ENCODE measurements around the gene SRPK2. TPM values are rescaled to one million over a fixed set of nuclear protein-coding genes. Genes with fewer than 3 reads are reported as not detected.
A peak's percentile ranks its signal among the peaks of the same experiment; 100 is the strongest.
"Not testable (repeated sequence)": the region's sequence is repeated elsewhere in the genome, so short reads cannot be mapped to it uniquely, and the experiment has no call there.

Gene SRPK2
- total and polyA plus RNA-seq, 12 donors = 10.5 to 40.4 (median 35.1) TPM

- Histone ChIP-seq H3K4me1 (peaks cover 0 to 14% (median 6%) of the 10 kb centered on the region in 9 donors), H3K27me3 (no peaks in the 10 kb centered on the region), H3K27ac (no peak overlapping the region), H3K36me3 (no peaks in the 10 kb centered on the region), H3K4me3 (no peak overlapping the region), H3K9me3 (no peaks in the 10 kb centered on the region)
- TF ChIP-seq, protein P1, sequence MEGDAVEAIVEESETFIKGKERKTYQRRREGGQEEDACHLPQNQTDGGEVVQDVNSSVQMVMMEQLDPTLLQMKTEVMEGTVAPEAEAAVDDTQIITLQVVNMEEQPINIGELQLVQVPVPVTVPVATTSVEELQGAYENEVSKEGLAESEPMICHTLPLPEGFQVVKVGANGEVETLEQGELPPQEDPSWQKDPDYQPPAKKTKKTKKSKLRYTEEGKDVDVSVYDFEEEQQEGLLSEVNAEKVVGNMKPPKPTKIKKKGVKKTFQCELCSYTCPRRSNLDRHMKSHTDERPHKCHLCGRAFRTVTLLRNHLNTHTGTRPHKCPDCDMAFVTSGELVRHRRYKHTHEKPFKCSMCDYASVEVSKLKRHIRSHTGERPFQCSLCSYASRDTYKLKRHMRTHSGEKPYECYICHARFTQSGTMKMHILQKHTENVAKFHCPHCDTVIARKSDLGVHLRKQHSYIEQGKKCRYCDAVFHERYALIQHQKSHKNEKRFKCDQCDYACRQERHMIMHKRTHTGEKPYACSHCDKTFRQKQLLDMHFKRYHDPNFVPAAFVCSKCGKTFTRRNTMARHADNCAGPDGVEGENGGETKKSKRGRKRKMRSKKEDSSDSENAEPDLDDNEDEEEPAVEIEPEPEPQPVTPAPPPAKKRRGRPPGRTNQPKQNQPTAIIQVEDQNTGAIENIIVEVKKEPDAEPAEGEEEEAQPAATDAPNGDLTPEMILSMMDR (IDR thresholded peaks at IDR 0.05) = no peak
- ATAC-seq (peak in 7 of 8 donors; percentile 34 to 84 (median 73)), DNase-seq (peak; percentile 20 to 23)
- intact Hi-C loops (cut with DNase I) = loop anchor here in 6 of 10 donors (5.0 to 10.0 kb wide), 5 partner anchors 183 to 413 kb away; no protein-coding TSS in a partner anchor
- WGBS, 2 donors = 64 to 65% methylated on average over 4 of the region's 4 CpGs
Measured at GRCh38 chr7:105337529-105337928, 51.2 kb downstream of the SRPK2 start.

DNA sequence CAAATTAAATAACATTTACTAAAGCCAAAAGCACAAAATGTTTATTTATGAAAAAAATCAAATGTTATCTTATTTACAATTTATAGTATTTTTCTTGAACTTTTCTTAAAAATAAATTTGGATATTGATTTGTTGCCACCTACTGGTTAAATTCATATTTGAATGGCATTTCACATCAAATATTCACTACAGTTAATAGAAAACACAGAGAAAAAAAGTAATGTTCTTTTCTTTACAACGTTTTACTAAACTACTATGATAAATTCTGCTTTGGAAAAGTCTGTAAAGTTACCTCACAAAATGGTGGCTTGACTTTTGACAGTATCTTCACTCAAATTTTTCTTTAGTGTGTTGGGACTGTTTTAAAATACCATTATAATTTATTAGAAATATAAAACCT, 52.7 kb downstream of the SRPK2 start:
- WGBS, 2 donors = 38 to 49% methylated on average over 1 of the region's 1 CpG
- H3K36me3 ChIP-seq = no peaks in the 10 kb centered on the region
- intact Hi-C loops (cut with DNase I) = loop anchor here in 6 of 10 donors (5.0 to 10.0 kb wide), 5 partner anchors 181 to 411 kb away; no protein-coding TSS in a partner anchor
- no peak for ATAC-seq
- TF ChIP-seq, protein P1 (IDR thresholded peaks at IDR 0.05) = peak; percentile 22 to 66 (median 50)
- H3K4me3 ChIP-seq = no peak overlapping the region
- peaks cover 0 to 18% (median 6%) of the 10 kb centered on the region in 9 donors for H3K4me1 ChIP-seq
- DNase-seq = no peak
- no peak overlapping the region for H3K27ac ChIP-seq
- H3K9me3 ChIP-seq = no peaks in the 10 kb centered on the region
- H3K27me3 ChIP-seq = no peaks in the 10 kb centered on the region

DNA sequence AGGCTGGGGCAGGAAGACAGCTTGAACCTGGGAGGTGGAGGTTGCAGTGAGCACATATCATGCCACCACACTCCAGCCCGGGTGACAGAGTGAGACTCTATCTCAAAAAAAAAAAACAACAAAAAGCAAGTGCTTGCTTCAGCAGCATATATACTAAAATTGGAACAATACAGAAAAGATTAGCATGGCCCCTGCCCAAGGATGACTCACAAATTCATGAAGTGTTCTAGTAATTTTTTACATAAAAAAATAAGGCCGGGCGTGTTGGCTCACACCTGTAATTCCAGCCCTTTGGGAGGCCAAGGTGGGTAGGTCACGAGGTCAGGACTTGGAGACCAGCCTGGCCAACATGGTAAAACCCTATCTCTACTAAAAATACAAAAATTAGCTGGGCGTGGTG, 56.1 kb downstream of the SRPK2 start:
- intact Hi-C loops (cut with DNase I) = loop anchor here in 6 of 10 donors (10.0 kb wide), 4 partner anchors 178 to 408 kb away; no protein-coding TSS in a partner anchor
- H3K4me1 ChIP-seq, H3K36me3 ChIP-seq, ATAC-seq, H3K4me3 ChIP-seq, H3K27ac ChIP-seq, H3K27me3 ChIP-seq, H3K9me3 ChIP-seq, DNase-seq: not testable (repeated sequence)
- 69 to 75% methylated on average over 5 of the region's 5 CpGs for WGBS, 2 donors

DNA sequence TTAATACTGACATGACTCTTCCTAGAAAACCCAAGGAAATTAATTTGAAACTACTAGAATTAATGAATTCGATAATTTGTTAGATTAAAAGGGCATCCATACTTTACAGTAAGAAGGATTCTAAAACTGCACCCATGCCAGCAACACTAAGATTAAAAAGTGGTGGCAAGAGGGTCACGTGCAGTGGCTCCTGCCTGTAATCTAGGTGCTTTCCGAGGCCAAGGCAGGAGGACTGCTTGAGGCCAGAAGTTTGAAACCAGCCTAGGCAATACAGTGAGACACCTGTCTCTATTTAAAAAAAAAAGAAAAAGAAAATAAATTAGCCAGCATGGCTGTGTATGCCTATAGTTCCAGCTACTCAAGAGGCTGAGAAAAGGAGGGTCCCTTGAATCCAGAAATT, 58.2 kb downstream of the SRPK2 start:
- no peak for DNase-seq
- Histone ChIP-seq H3K4me1 (peaks cover 0 to 13% (median 0%) of the 10 kb centered on the region in 9 donors), H3K36me3 (no peaks in the 10 kb centered on the region), H3K4me3 (no peak overlapping the region), H3K27ac (no peak overlapping the region), H3K27me3 (no peaks in the 10 kb centered on the region), H3K9me3 (no peaks in the 10 kb centered on the region)
- TF ChIP-seq, protein P1 (IDR thresholded peaks at IDR 0.05) = no peak
- intact Hi-C loops (cut with DNase I) = loop anchor here in 6 of 10 donors (10.0 kb wide), 4 partner anchors 176 to 406 kb away; no protein-coding TSS in a partner anchor
- ATAC-seq = no peak
- WGBS, 2 donors = 90 to 94% methylated on average over 3 of the region's 3 CpGs

GRCh38 chr7:105327201-105327600, 61.5 kb downstream of the SRPK2 start:
- peaks cover 0 to 24% (median 0%) of the 10 kb centered on the region in 9 donors for H3K4me1 ChIP-seq
- DNase-seq (no peak), ATAC-seq (no peak)
- TF ChIP-seq, protein P1 (IDR thresholded peaks at IDR 0.05) = no peak
- intact Hi-C loops (cut with DNase I) = loop anchor here in 3 of 10 donors (10.0 kb wide), 3 partner anchors 58 to 172 kb away; partner anchors contain the start of gene SRPK2 (in 1 of the 3)
- no peaks in the 10 kb centered on the region for H3K9me3 ChIP-seq
- H3K4me3 ChIP-seq = no peak overlapping the region
- H3K36me3 ChIP-seq = no peaks in the 10 kb centered on the region
- WGBS, 2 donors = 77 to 90% methylated on average over 1 of the region's 1 CpG
- H3K27me3 ChIP-seq = no peaks in the 10 kb centered on the region
- no peak overlapping the region for H3K27ac ChIP-seq

Data from heart right ventricle (tissue), 16 donors.